Tracheal epithelial cell (primary cell): ENCODE data around the gene RIPK1. TPM values are rescaled to one million over a fixed set of nuclear protein-coding genes. Genes with fewer than 3 reads are reported as not detected.

Experiments used
- total RNA-seq: library from RNA; depleted of rRNA; stranded (reverse); fragments of >200 nt; gene quantifications from 2 replicates; pipeline ENCODE4 v1.2.1, GENCODE V29; 2014

RIPK1 gene
- total RNA-seq = 11.7 and 18.1 TPM in 2 replicates

GRCh38 chr6:3068329-3069214 lies at the start of gene RIPK1:
RIPK1 (plus strand) TSS chr6:3068494; CDS start chr6:3076824, 8,330 bp downstream.

DNA sequence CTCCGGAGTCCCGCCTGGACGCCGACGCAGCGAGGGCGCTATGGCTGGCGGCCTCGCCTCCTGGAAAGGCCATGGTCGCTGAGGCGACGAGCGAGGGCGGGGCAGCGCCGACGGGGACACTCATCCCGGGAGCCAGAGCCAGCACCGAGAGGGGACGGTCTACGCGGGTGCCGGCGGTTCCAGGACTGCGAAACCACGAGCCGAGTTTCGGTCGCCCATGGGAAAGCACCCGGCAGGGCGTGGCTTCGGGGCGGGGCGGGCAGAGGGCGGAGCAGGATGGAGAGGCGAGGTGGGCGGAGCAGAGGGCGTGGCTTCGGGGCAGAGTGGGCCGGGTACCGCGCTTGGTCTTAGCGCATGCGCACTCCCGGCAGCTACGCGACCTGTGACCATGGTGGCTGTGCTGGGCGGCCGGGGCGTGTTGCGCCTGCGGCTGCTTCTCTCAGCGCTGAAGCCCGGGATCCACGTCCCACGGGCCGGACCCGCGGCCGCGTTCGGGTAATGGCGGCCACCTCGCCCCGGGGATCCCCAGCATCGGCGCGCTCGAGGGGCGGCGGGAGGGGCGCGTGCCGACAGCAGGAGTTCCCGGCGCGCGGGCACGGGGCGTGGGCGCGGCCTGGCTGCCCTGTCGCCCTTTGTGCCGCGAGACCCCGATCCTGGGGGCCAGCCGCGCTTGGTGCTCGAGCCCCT lies 50.2 kb downstream of the RIPK1 start, which contains the start of gene BPHL:
Gene BPHL, plus strand, starts transcription at position 359 of the 687 bp plus-strand sequence. Its CDS starts 30 bp downstream, at position 389.

DNA sequence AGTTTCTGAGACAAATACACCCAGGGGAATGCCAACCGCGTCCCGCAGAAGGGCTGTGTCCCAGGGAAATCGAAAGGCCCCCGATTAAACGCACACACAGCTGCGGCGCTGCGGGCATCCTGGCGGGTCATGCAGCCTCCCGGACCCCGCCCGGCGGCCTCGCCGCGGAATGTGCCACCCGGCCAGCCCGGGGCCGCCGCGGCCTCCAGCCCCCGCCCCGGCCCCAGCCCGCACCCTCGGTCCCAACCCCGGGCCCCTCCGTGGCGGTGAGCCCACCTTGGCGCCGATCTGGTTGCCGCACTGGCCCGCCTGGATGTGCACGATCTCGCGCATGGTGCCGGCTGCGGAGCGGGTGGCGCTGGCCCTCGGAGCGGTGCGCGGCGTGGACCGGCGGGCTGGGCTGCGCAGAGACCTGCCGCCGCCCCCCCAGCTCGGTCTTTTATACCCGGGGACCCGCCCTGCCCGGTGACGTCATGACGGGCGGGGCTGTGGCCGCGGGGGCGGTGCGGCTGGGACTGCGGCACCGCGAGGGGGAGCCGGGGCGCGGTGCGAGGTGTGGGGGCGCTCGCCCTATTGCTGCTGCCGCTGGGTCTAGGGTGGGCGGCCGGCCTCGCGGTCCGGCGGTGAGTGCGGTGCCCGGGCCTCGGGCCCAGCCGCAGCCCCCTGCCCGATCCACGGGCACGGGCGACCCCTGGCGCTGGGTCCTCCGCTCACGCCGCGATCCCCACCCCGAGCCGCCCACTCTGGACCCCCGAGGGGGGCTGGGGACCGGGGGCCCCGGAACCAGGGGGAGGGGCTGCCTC lies 89.0 kb downstream of the RIPK1 start, which contains the start of gene TUBB2A:
Gene TUBB2A, minus strand, starts transcription at position 414 of the 803 bp plus-strand sequence. Its CDS starts 81 bp downstream, at position 333.

Other genes with a start within 250 kb of the RIPK1 start
- 112 and 152 TPM in 2 replicates for gene SERPINB1, start 226.6 kb upstream of the RIPK1 start, total RNA-seq
- 1.5 and 8.9 TPM in 2 replicates for gene SERPINB9, start 165.2 kb upstream of the RIPK1 start, total RNA-seq
- 50.5 and 64.8 TPM in 2 replicates for gene SERPINB6, start 96.9 kb upstream of the RIPK1 start, total RNA-seq
- 17.5 and 22.7 TPM in 2 replicates for gene NQO2, start 68.6 kb upstream of the RIPK1 start, total RNA-seq
- 15.3 and 27.7 TPM in 2 replicates for gene BPHL, start 50.2 kb downstream of the RIPK1 start, total RNA-seq
- gene TUBB2A, start 89.0 kb downstream of the RIPK1 start, total RNA-seq = 14.9 and 76.6 TPM in 2 replicates
- gene TUBB2B, start 159.2 kb downstream of the RIPK1 start, total RNA-seq = 10.8 TPM in 1 of 2 replicates, not detected in the other
- gene PSMG4, start 190.5 kb downstream of the RIPK1 start, total RNA-seq = 25.6 and 33.3 TPM in 2 replicates